Measurements from ENCODE around the gene CDH13.

The CDH13 gene

DNA sequence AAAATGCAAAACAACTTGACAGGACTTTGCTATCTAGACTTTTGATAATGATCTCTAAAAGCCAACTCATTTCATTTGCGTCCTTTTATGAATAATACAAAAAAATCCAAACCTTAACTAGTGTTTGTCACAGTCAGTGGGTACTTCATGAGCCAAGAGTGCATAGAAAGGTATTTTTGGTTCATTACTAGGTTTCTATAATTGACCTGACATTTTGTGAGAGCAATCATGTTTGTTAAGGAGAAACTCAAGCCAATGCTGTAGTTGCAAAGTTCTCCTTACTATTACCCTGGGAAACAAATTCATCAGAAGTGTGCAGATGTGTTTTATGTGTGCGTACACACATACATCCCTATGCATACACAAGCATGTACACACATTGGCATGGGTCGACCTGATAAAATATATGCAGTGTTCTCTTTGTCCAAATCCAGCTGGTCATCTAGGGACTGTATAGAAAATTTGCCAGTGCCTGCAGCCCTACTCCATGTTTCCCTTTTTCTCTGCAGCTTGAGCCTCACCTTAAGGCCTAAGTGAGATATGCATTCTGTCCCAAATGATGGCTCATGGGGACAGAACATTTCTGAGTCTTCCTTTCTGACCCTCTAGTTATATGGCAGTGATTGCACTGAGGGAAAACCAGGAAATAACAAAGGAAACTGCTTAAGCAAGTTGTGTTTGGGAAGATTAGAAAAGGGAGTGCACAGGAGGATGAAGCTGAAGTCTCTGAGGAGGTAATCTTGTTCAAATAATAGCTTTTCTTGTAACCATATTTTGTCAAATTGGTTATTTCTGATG is 128.1 kb downstream of the CDH13 start:
- H3K27ac ChIP-seq (ENCODE audit: low read length) = no peak overlapping the region
- H3K4me2 ChIP-seq (ENCODE audit: low read length) = no peak overlapping the region
- H3K9me3 ChIP-seq (ENCODE audit: insufficient read depth, low read length) = no peaks in the 10 kb centered on the region
- no peak for TF ChIP-seq EZH2phosphoT487 (IDR thresholded peaks at IDR 0.05; ENCODE audit: low read depth)
- TF ChIP-seq, protein P1, sequence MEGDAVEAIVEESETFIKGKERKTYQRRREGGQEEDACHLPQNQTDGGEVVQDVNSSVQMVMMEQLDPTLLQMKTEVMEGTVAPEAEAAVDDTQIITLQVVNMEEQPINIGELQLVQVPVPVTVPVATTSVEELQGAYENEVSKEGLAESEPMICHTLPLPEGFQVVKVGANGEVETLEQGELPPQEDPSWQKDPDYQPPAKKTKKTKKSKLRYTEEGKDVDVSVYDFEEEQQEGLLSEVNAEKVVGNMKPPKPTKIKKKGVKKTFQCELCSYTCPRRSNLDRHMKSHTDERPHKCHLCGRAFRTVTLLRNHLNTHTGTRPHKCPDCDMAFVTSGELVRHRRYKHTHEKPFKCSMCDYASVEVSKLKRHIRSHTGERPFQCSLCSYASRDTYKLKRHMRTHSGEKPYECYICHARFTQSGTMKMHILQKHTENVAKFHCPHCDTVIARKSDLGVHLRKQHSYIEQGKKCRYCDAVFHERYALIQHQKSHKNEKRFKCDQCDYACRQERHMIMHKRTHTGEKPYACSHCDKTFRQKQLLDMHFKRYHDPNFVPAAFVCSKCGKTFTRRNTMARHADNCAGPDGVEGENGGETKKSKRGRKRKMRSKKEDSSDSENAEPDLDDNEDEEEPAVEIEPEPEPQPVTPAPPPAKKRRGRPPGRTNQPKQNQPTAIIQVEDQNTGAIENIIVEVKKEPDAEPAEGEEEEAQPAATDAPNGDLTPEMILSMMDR (IDR thresholded peaks at IDR 0.05; ENCODE audit: low read depth, low read length) = no peak
- no peaks in the 10 kb centered on the region for H3K4me1 ChIP-seq (ENCODE audit: low read length)
- no peak overlapping the region for H2AFZ ChIP-seq (ENCODE audit: low read depth, low read length)
- no peaks in the 10 kb centered on the region for H3K36me3 ChIP-seq (replicated peaks; ENCODE audit: low read depth, low read length)
- no peaks in the 10 kb centered on the region for H3K79me2 ChIP-seq (ENCODE audit: low read length)
- H3K4me3 ChIP-seq (ENCODE audit: low read length) = no peak overlapping the region
- no peaks in the 10 kb centered on the region for H4K20me1 ChIP-seq (ENCODE audit: insufficient read depth, low read length)
- no peaks in the 10 kb centered on the region for H3K27me3 ChIP-seq (ENCODE audit: low read depth, low read length)
- no peak overlapping the region for H3K9ac ChIP-seq (ENCODE audit: low read length)

- no peak overlapping the region for H3K4me2 ChIP-seq (ENCODE audit: low read length)
- H3K4me1 ChIP-seq (ENCODE audit: low read length) = no peaks in the 10 kb centered on the region
- H3K4me3 ChIP-seq (ENCODE audit: low read length) = no peak overlapping the region
- H3K9me3 ChIP-seq (ENCODE audit: insufficient read depth, low read length) = no peaks in the 10 kb centered on the region
- no peaks in the 10 kb centered on the region for H3K79me2 ChIP-seq (ENCODE audit: low read length)
- no peak overlapping the region for H3K27ac ChIP-seq (ENCODE audit: low read length)
- no peaks in the 10 kb centered on the region for H3K36me3 ChIP-seq (replicated peaks; ENCODE audit: low read depth, low read length)
- no peaks in the 10 kb centered on the region for H4K20me1 ChIP-seq (ENCODE audit: insufficient read depth, low read length)
- no peak overlapping the region for H2AFZ ChIP-seq (ENCODE audit: low read depth, low read length)
- H3K27me3 ChIP-seq (ENCODE audit: low read depth, low read length) = no peaks in the 10 kb centered on the region
- H3K9ac ChIP-seq (ENCODE audit: low read length) = no peak overlapping the region
- no peak for TF ChIP-seq EZH2phosphoT487 (IDR thresholded peaks at IDR 0.05; ENCODE audit: low read depth)
Measured at GRCh38 chr16:82755570-82756282, 129.0 kb downstream of the CDH13 start.

DNA sequence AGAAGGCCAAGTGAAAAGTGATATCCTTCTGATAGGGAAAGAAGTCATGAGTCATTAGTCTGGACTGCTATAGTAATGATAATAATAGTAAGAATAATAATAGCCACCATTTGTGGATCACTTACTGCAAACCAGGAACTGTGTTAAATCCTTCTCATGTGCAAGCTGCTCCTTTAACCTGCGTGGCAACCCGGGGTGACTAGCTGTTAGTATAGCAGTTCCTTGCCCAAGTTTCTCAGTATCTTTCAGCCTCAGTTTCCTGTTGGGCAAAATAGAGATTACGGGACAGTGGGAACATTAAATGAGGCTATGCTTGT is 129.5 kb downstream of the CDH13 start:
- H3K4me1 ChIP-seq (ENCODE audit: low read length) = no peaks in the 10 kb centered on the region
- H3K27ac ChIP-seq (ENCODE audit: low read length) = no peak overlapping the region
- no peaks in the 10 kb centered on the region for H4K20me1 ChIP-seq (ENCODE audit: insufficient read depth, low read length)
- H3K79me2 ChIP-seq (ENCODE audit: low read length) = no peaks in the 10 kb centered on the region
- TF ChIP-seq, protein P1 (IDR thresholded peaks at IDR 0.05; ENCODE audit: low read depth, low read length) = no peak
- TF ChIP-seq EZH2phosphoT487 (IDR thresholded peaks at IDR 0.05; ENCODE audit: low read depth) = no peak
- no peak overlapping the region for H3K9ac ChIP-seq (ENCODE audit: low read length)
- H3K36me3 ChIP-seq (replicated peaks; ENCODE audit: low read depth, low read length) = no peaks in the 10 kb centered on the region
- H2AFZ ChIP-seq (ENCODE audit: low read depth, low read length) = no peak overlapping the region
- H3K27me3 ChIP-seq (ENCODE audit: low read depth, low read length) = no peaks in the 10 kb centered on the region
- H3K4me2 ChIP-seq (ENCODE audit: low read length) = no peak overlapping the region
- H3K9me3 ChIP-seq (ENCODE audit: insufficient read depth, low read length) = no peaks in the 10 kb centered on the region
- H3K4me3 ChIP-seq (ENCODE audit: low read length) = no peak overlapping the region

DNA sequence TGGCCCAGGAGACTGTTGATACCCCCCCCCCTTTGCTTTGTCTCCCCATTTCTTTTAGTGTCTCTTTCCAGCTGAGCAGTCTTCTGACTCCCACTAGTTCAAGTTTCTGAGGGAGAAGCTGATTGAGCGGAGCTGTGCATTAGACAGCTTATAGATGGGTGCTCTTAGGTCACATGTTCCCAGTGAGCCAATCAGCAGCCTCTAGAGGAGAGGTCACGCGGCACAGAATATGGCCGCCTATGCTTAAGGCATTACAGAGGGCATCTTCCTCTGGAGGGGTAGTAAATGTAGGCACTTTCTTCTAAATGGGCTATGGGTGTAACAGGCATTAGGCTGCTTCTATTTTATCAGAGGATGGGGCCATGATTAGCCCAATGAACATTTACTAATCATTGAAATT is 131.6 kb downstream of the CDH13 start:
- no peaks in the 10 kb centered on the region for H3K79me2 ChIP-seq (ENCODE audit: low read length)
- no peaks in the 10 kb centered on the region for H3K36me3 ChIP-seq (replicated peaks; ENCODE audit: low read depth, low read length)
- H3K4me2 ChIP-seq (ENCODE audit: low read length) = no peak overlapping the region
- H2AFZ ChIP-seq (ENCODE audit: low read depth, low read length) = no peak overlapping the region
- no peak overlapping the region for H3K27ac ChIP-seq (ENCODE audit: low read length)
- no peak overlapping the region for H3K4me3 ChIP-seq (ENCODE audit: low read length)
- H3K27me3 ChIP-seq (ENCODE audit: low read depth, low read length) = no peaks in the 10 kb centered on the region
- H4K20me1 ChIP-seq (ENCODE audit: insufficient read depth, low read length) = no peaks in the 10 kb centered on the region
- no peaks in the 10 kb centered on the region for H3K4me1 ChIP-seq (ENCODE audit: low read length)
- no peak for TF ChIP-seq EZH2phosphoT487 (IDR thresholded peaks at IDR 0.05; ENCODE audit: low read depth)
- TF ChIP-seq, protein P1 (IDR thresholded peaks at IDR 0.05; ENCODE audit: low read depth, low read length) = no peak
- H3K9ac ChIP-seq (ENCODE audit: low read length) = no peak overlapping the region
- no peaks in the 10 kb centered on the region for H3K9me3 ChIP-seq (ENCODE audit: insufficient read depth, low read length)

All from OCI-LY3 (cell line).